Neutrophil (primary cell): ENCODE data around the gene ACSF3.

ENCODE experiments used
- H3K27ac ChIP-seq: fragments of 200-600 bp; sonication (generic); 2 replicates; pipeline ENCODE4 v1.5.1; 2016; ENCODE audit warnings: mild to moderate bottlenecking, moderate library complexity
- H3K27me3 ChIP-seq: fragments of 200-600 bp; sonication (generic); 2 replicates; pipeline ENCODE4 v1.6.0; 2016; ENCODE audit warnings: mild to moderate bottlenecking
- H3K36me3 ChIP-seq: fragments of 200-600 bp; sonication (generic); 2 replicates; pipeline ENCODE4 v1.5.1; 2017
- H3K4me1 ChIP-seq, 2 experiments: fragments of 200-600 bp in 1 of 2; sonication (generic) in 1 of 2; 1 replicate in 1 of 2; 2 replicates in 1 of 2; pipeline versions ENCODE4 v1.5.1 to v1.6.1; 2013 to 2016; ENCODE audit warnings: low read depth in 1 of 2, low read length in 1 of 2, mild to moderate bottlenecking in 1 of 2, moderate library complexity in 1 of 2; ENCODE audit not compliant: control insufficient read depth in 1 of 2, insufficient read depth in 1 of 2
- H3K4me3 ChIP-seq, 2 experiments: fragments of 200-600 bp in 1 of 2; sonication (generic) in 1 of 2; 1 replicate in 1 of 2; 2 replicates in 1 of 2; pipeline ENCODE4 v1.5.1; 2013 to 2016; ENCODE audit warnings: low read depth in 1 of 2, low read length in 1 of 2, mild to moderate bottlenecking in 1 of 2, moderate library complexity in 1 of 2
- H3K9me3 ChIP-seq: fragments of 200-600 bp; sonication (generic); 2 replicates; pipeline ENCODE4 v1.5.1; 2016
- TF ChIP-seq, protein P1 (sequence below): fragments of 200-600 bp; sonication (generic); IDR thresholded peaks from 2 replicates; pipeline ENCODE4 v1.5.1; 2016; ENCODE audit warnings: antibody characterized with exemption

Gene ACSF3

DNA sequence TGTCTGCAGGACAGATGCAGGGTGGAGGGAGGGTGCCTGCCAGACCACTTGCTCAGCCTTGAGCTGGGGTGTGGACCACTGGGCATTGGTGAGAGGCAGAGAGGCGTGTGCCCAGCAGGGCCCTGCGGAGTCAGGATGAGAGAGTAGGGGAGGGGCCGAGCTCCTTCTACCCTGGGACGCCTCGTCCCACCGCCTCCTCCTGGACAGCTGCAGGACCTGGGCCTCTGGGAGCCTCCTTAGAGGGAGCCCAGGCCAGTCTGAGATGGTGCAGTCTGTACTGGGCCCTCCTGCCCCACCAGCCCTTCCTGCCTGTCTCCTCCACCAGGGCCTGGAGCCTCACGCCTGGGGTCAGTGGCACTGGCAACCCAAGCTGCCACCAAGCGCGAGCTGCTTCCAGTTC, 35.9 kb upstream of the ACSF3 start:
- Histone ChIP-seq H3K4me3 (no peak overlapping the region), H3K4me1 (peaks cover 0 to under 1% of the 10 kb centered on the region in 2 experiments), H3K27ac (no peak overlapping the region), H3K27me3 (no peaks in the 10 kb centered on the region), H3K9me3 (no peaks in the 10 kb centered on the region), H3K36me3 (no peaks in the 10 kb centered on the region)
- TF ChIP-seq, protein P1, sequence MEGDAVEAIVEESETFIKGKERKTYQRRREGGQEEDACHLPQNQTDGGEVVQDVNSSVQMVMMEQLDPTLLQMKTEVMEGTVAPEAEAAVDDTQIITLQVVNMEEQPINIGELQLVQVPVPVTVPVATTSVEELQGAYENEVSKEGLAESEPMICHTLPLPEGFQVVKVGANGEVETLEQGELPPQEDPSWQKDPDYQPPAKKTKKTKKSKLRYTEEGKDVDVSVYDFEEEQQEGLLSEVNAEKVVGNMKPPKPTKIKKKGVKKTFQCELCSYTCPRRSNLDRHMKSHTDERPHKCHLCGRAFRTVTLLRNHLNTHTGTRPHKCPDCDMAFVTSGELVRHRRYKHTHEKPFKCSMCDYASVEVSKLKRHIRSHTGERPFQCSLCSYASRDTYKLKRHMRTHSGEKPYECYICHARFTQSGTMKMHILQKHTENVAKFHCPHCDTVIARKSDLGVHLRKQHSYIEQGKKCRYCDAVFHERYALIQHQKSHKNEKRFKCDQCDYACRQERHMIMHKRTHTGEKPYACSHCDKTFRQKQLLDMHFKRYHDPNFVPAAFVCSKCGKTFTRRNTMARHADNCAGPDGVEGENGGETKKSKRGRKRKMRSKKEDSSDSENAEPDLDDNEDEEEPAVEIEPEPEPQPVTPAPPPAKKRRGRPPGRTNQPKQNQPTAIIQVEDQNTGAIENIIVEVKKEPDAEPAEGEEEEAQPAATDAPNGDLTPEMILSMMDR, result no peak

GRCh38 chr16:89058812-89059211, 34.8 kb upstream of the ACSF3 start:
- no peaks in the 10 kb centered on the region for H3K9me3 ChIP-seq
- no peak overlapping the region for H3K4me3 ChIP-seq
- H3K4me1 ChIP-seq, result no peaks in the 10 kb centered on the region
- no peak overlapping the region for H3K27ac ChIP-seq
- H3K27me3 ChIP-seq, result no peaks in the 10 kb centered on the region
- TF ChIP-seq, protein P1, result no peak
- H3K36me3 ChIP-seq, result no peaks in the 10 kb centered on the region

GRCh38 chr16:89060207-89060794, 33.4 kb upstream of the ACSF3 start:
- TF ChIP-seq, protein P1, result no peak
- Histone ChIP-seq H3K27me3 (no peaks in the 10 kb centered on the region), H3K36me3 (no peaks in the 10 kb centered on the region)

GRCh38 chr16:89061086-89061485, 32.6 kb upstream of the ACSF3 start:
- Histone ChIP-seq H3K27ac (no peak overlapping the region), H3K36me3 (no peaks in the 10 kb centered on the region), H3K4me1 (no peaks in the 10 kb centered on the region), H3K9me3 (no peaks in the 10 kb centered on the region), H3K4me3 (no peak overlapping the region), H3K27me3 (no peaks in the 10 kb centered on the region)
- TF ChIP-seq, protein P1, result no peak

More at GRCh38 chr16:89060207-89060794, 33.4 kb upstream of the ACSF3 start:
- no peak overlapping the region for H3K27ac ChIP-seq
- H3K4me1 ChIP-seq, result no peaks in the 10 kb centered on the region
- no peak overlapping the region for H3K4me3 ChIP-seq
- no peaks in the 10 kb centered on the region for H3K9me3 ChIP-seq

DNA sequence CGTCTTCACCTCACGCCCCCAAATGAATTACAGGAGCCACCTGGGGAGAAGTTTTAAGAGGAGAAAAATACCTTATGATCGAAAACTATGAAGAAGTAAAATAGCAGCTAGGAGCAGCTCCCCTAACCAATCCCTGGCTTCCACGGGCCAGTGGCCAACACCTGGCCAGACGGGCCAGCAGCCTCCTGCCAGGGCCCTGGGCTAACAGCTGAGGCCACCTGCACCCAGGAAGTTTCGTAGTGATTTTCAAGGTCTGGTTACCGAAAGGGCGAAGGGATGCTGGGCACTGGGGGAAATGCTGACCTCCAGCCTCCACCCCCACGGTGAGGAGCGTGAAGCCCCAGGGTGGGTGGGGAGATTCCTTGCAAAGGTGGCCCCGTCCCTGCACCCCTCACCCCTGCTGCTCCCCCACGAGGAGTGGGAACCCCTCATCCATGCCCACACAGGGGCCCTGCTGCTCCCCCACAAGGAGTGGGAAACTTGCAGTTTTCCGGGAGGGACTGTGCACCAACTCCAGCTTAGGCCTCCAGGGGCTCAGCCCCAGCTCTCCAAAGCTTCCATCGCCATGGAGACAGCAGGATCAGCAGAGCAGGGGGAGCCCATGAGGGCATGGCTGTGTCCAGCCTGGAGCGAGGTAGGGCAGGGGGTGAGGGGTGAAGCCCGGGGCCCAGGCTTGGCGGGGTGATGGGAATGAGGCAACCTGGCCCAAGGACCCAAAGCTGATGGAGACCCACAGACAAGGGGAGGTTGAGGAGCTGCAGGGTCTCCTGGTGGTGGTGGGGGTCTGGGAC, 31.9 kb upstream of the ACSF3 start:
- H3K27me3 ChIP-seq, result no peaks in the 10 kb centered on the region
- no peak overlapping the region for H3K4me3 ChIP-seq
- no peaks in the 10 kb centered on the region for H3K36me3 ChIP-seq
- no peak overlapping the region for H3K27ac ChIP-seq
- no peaks in the 10 kb centered on the region for H3K9me3 ChIP-seq
- H3K4me1 ChIP-seq, result no peaks in the 10 kb centered on the region
- TF ChIP-seq, protein P1, result no peak
